GM12878 (cell line): ENCODE data around the gene SLX4IP. TPM values are rescaled to one million over a fixed set of nuclear protein-coding genes. Genes with fewer than 3 reads are reported as not detected.

ENCODE experiments used
- ATAC-seq: fragments of 200-7000 bp; cut with Tn5 transposase; 3 replicates; pipeline ENCODE4 v1.9.1; 2020; ENCODE audit warnings: mild to moderate bottlenecking, moderate library complexity
- BruUV-seq: library from RNA; stranded (reverse); fragments of 400-500 nt; replicated peaks from 2 replicates; lab custom pipeline; 2021; lab: Mats Ljungman, UMichigan
- CTCF ChIA-PET: fragments of 300-600 bp; sonication (Branson Sonifier 250); formaldehyde crosslinking; extraction: SDS; loops from one replicate; lab custom pipeline; 2021; ENCODE audit warnings: inconsistent platforms; lab: Yijun Ruan, JAX
- POLR2A ChIA-PET: fragments of 350-600 bp; formaldehyde crosslinking; extraction: SDS; loops from one replicate; lab custom pipeline; 2021; ENCODE audit warnings: inconsistent platforms; lab: Charles Lee
- RAD21 ChIA-PET: fragments of 300-600 bp; sonication (Branson Sonifier 250); formaldehyde crosslinking; loops from one replicate; lab custom pipeline; 2023; ENCODE audit warnings: antibody characterized with exemption; ENCODE audit not compliant: unreplicated experiment; lab: Charles Lee
- SMC1A ChIA-PET: fragments of 300-600 bp; sonication (Branson Sonifier 250); formaldehyde crosslinking; loops from one replicate; lab custom pipeline; 2023; ENCODE audit not compliant: unreplicated experiment, uncharacterized antibody; lab: Charles Lee
- DNase-seq: peaks from one replicate; pipeline ENCODE4 v3.0.0-alpha.2; 2011; ENCODE audit warnings: low read depth, low spot score
- FAIRE-seq: peaks from 3 replicates; lab custom pipeline; 2011; peaks lifted over from hg19 to GRCh38; lab: Jason Lieb, UNC
- H2AFZ ChIP-seq: 2 replicates; pipeline ENCODE4 v1.6.0; 2011; ENCODE audit warnings: low read depth, low read length, control low read depth; ENCODE audit not compliant: control insufficient read depth
- H3K27ac ChIP-seq: 2 replicates; pipeline ENCODE4 v1.5.1; 2011; ENCODE audit warnings: control low read depth; ENCODE audit not compliant: control insufficient read depth, insufficient read depth
- H3K27me3 ChIP-seq, 2 experiments: replicated peaks in 1 of 2; 2 replicates each; pipeline versions ENCODE4 v1.6.0 to v1.6.1; 2011; ENCODE audit warnings: low read length in 1 of 2; ENCODE audit not compliant: control insufficient read depth in 2 of 2, insufficient read depth in 2 of 2
- H3K36me3 ChIP-seq, 2 experiments: 2 replicates each; pipeline ENCODE4 v1.5.1; 2011; ENCODE audit warnings: low read length in 1 of 2; ENCODE audit not compliant: control insufficient read depth in 2 of 2, insufficient read depth in 2 of 2
- H3K4me1 ChIP-seq: 2 replicates; pipeline ENCODE4 v1.6.1; 2011; ENCODE audit warnings: mild to moderate bottlenecking, low read length, moderate library complexity, mixed read lengths; ENCODE audit not compliant: control insufficient read depth, insufficient read depth
- H3K4me2 ChIP-seq: 2 replicates; pipeline ENCODE4 v1.6.0; 2011; ENCODE audit warnings: control low read depth; ENCODE audit not compliant: control insufficient read depth, insufficient read depth
- H3K4me3 ChIP-seq: fragments of 200-600 bp; sonication (generic); 2 replicates; pipeline ENCODE4 v1.5.1; 2016
- H3K79me2 ChIP-seq: 2 replicates; pipeline ENCODE4 v1.6.0; 2011; ENCODE audit warnings: low read length; ENCODE audit not compliant: control insufficient read depth, insufficient read depth
- H3K9ac ChIP-seq: 2 replicates; pipeline ENCODE4 v1.8.0; 2011; ENCODE audit warnings: low read length, control low read depth, mixed read lengths; ENCODE audit not compliant: control insufficient read depth, insufficient read depth
- H3K9me3 ChIP-seq: replicated peaks from 3 replicates; pipeline ENCODE4 v1.5.1; 2011; ENCODE audit warnings: mild to moderate bottlenecking, low read length; ENCODE audit not compliant: control insufficient read depth, insufficient read depth
- H4K20me1 ChIP-seq: 2 replicates; pipeline ENCODE4 v1.6.0; 2011; ENCODE audit not compliant: control insufficient read depth, insufficient read depth
- BHLHE40 ChIP-seq, 2 experiments: fragments of 450-650 bp in 1 of 2; IDR thresholded peaks; 2 replicates each; pipeline ENCODE4 v1.6.1; 2011 to 2017; ENCODE audit warnings: low read depth in 2 of 2, borderline replicate concordance in 1 of 2, improper control_type of control experiment in 1 of 2, low read length in 1 of 2, mild to moderate bottlenecking in 1 of 2
- BMI1 ChIP-seq: fragments of 450-650 bp; IDR thresholded peaks from 2 replicates; pipeline ENCODE4 v1.6.1; 2016; ENCODE audit warnings: mild to moderate bottlenecking, moderate library complexity, borderline replicate concordance
- CUX1 ChIP-seq: IDR thresholded peaks from 2 replicates; pipeline ENCODE4 v1.6.1; 2012; ENCODE audit warnings: improper control_type of control experiment, low read depth, low read length; ENCODE audit not compliant: insufficient replicate concordance
- EGR1 ChIP-seq, 2 experiments: IDR thresholded peaks; 1 replicate in 1 of 2; 2 replicates in 1 of 2; pipeline ENCODE4 v1.6.1; 2011 to 2012; ENCODE audit warnings: low read depth in 2 of 2, low read length in 2 of 2, borderline replicate concordance in 1 of 2, mild to moderate bottlenecking in 1 of 2, moderate library complexity in 1 of 2
- HDAC6 ChIP-seq: fragments of 200-600 bp; sonication (generic); IDR thresholded peaks from one replicate; pipeline ENCODE4 v1.8.0; 2017; ENCODE audit warnings: antibody characterized with exemption; ENCODE audit not compliant: unreplicated experiment
- IKZF1 ChIP-seq: fragments of 450-650 bp; conservative IDR thresholded peaks from 2 replicates; pipeline ENCODE4 v1.6.1; 2017; ENCODE audit warnings: antibody characterized with exemption, mild to moderate bottlenecking
- IKZF2 ChIP-seq, 2 experiments: fragments of 450-650 bp; IDR thresholded peaks; 2 replicates each; pipeline ENCODE4 v1.6.1; 2017; ENCODE audit warnings: mild to moderate bottlenecking in 2 of 2, moderate library complexity in 2 of 2
- MXI1 ChIP-seq: fragments of 150-350 bp; IDR thresholded peaks from 2 replicates; pipeline ENCODE4 v1.6.1; 2011; ENCODE audit warnings: low read depth, mild to moderate bottlenecking, inconsistent platforms, low read length, improper control_type of control experiment
- MYB ChIP-seq: fragments of 150-350 bp; IDR thresholded peaks from 2 replicates; pipeline ENCODE4 v1.6.1; 2014; ENCODE audit warnings: mild to moderate bottlenecking, low read depth, low read length, borderline replicate concordance
- WGBS: methylation state at CpG from one replicate; pipeline ENCODE4 v1.1.6; 2016; ENCODE audit warnings: low lambda C conversion rate; ENCODE audit not compliant: insufficient replicate concordance, insufficient coverage; ENCODE audit errors: missing lambda C conversion rate; 5-methylcytosine and 5-hydroxymethylcytosine counted together
- in situ Hi-C: fragments of 300-500 bp; cut with MboI; formaldehyde crosslinking; loops from 9 replicates; pipeline ENCODE4 v1.14.3; 2018; ENCODE audit warnings: mixed read lengths
- intact Hi-C: fragments of 100-400 bp; cut with micrococcal nuclease; formaldehyde crosslinking; loops from one replicate; pipeline ENCODE4 v1.14.2; 2022; ENCODE audit not compliant: unreplicated experiment
- polyA plus RNA-seq, 11 experiments: library from polyadenylated mRNA; depleted of rRNA in 4 of 11; unstranded in 6 of 11; stranded (reverse) in 5 of 11; fragments of >200 nt; fragmentation: Nextera tagmentation in 4 of 11; fragmentation: Illumina TruSeq in 1 of 11; extraction: Ambion mirVana in 4 of 11; extraction: Trizol in 1 of 11; gene quantifications; 1 replicate in 1 of 11; 2 replicates in 10 of 11; pipeline versions ENCODE4 v1.2.1 to v1.2.3, GENCODE V29; 2011 to 2016; ENCODE audit warnings: inconsistent platforms in 2 of 11, missing spikeins in 2 of 11, low read depth in 1 of 11
- total RNA-seq, 4 experiments: library from RNA; depleted of rRNA in 3 of 4; stranded (reverse); fragments of >200 nt in 3 of 4; fragmentation: Illumina TruSeq in 1 of 4; extraction: Trizol in 1 of 4; gene quantifications; 2 replicates each; pipeline versions ENCODE4 v1.2.1 to v1.2.3, GENCODE V29; 2013 to 2021

SLX4IP gene
- total and polyA plus RNA-seq, 10 of the 15 experiments (the other 5 are each of a cell fraction or from before 2014, with no cell fraction given) = 2.2 to 11.0 (median 6.3) TPM

GRCh38 chr20:10662661-10663458 lies 227.8 kb downstream of the SLX4IP start:
- intact Hi-C loops (no loop called here), in situ Hi-C loops (no loop called here)
- POLR2A ChIA-PET = no interaction called here
- no peak overlapping the region for H3K4me2 ChIP-seq
- DNase-seq (no peak), ATAC-seq (no peak), FAIRE-seq (no peak)
- no peaks in the 10 kb centered on the region for H3K79me2 ChIP-seq
- H2AFZ ChIP-seq = no peak overlapping the region
- H4K20me1 ChIP-seq = peaks cover 2% of the 10 kb centered on the region
- no TSS peak for BruUV-seq
- SMC1A ChIA-PET = interaction anchor here (1.2 to 1.6 kb wide), 2 partner anchors 10 to 13 kb away, joined by 3 to 4 read pairs; no protein-coding TSS in a partner anchor
- WGBS = 49% methylated on average over 10 of the region's 10 CpGs
- H3K36me3 ChIP-seq = peaks cover 0 to 2% of the 10 kb centered on the region in 2 experiments; a peak in 3 of 4 replicates
- H3K4me3 ChIP-seq = no peak overlapping the region
- CTCF ChIA-PET = no interaction called here
- H3K4me1 ChIP-seq = 0 out of 2 replicates have a peak, but pooled peaks cover 3% of the 10 kb centered on the region
- H3K9me3 ChIP-seq = no peaks in the 10 kb centered on the region
- no peaks in the 10 kb centered on the region for H3K27me3 ChIP-seq
- H3K27ac ChIP-seq = no peak overlapping the region
- RAD21 ChIA-PET = interaction anchor here (1.5 kb wide), 1 partner anchor 8 kb away, joined by 4 read pairs; no protein-coding TSS in a partner anchor
- no peak for TF ChIP-seq HDAC6
- TF ChIP-seq BMI1 = no peak
- TF ChIP-seq BHLHE40 (IDR thresholded peaks at IDR 0.05; ENCODE audit: borderline replicate concordance in 1 of 2, low read depth in 2 of 2, low read length in 1 of 2) = peak; percentile 25 to 33; a peak in 1 of 4 replicates
- TF ChIP-seq IKZF1 = no peak
- TF ChIP-seq MYB = no peak
- no peak for TF ChIP-seq CUX1
- TF ChIP-seq IKZF2 (IDR thresholded peaks at IDR 0.05) = peak in 1 of 2 experiments; percentile 18; a peak in 1 of 4 replicates
- no peak for TF ChIP-seq MXI1
- no peak for TF ChIP-seq EGR1 (IDR thresholded peaks at IDR 0.05; ENCODE audit: borderline replicate concordance in 1 of 2, low read depth in 2 of 2, low read length in 2 of 2)
- no peak overlapping the region for H3K9ac ChIP-seq
